ENCODE measurements around the gene KANSL1.
"Not testable (repeated sequence)": the region's sequence is repeated elsewhere in the genome, so short reads cannot be mapped to it uniquely, and the experiment has no call there.

KANSL1 gene

GRCh38 chr17:46109603-46110189 lies 83.5 kb downstream of the KANSL1 start:
- DNase-seq (ENCODE audit: low spot score): no peak
- no peak for TF ChIP-seq CTCF (conservative IDR thresholded peaks at IDR 0.05; ENCODE audit: low read depth)
- CTCF ChIA-PET: interaction anchor here (0.6 to 0.7 kb wide), 2 partner anchors 136 to 760 kb away, joined by 3 read pairs; no protein-coding TSS in a partner anchor
- H3K27ac ChIP-seq: no peak overlapping the region
- POLR2A ChIA-PET (ENCODE audit: low non-redundant PET): no interaction called here

- DNase-seq (ENCODE audit: low spot score): no peak
- POLR2A ChIA-PET (ENCODE audit: low non-redundant PET): no interaction called here
- no peak for TF ChIP-seq CTCF (conservative IDR thresholded peaks at IDR 0.05; ENCODE audit: low read depth)
- H3K27ac ChIP-seq: no peak overlapping the region
- CTCF ChIA-PET: no interaction called here
Observed at GRCh38 chr17:46108550-46109110, 84.6 kb downstream of the KANSL1 start.

GRCh38 chr17:46108120-46108519 lies 85.1 kb downstream of the KANSL1 start:
- POLR2A ChIA-PET (ENCODE audit: low non-redundant PET): no interaction called here
- CTCF ChIA-PET: interaction anchor here (0.8 kb wide), 1 partner anchor 85 kb away, joined by 3 read pairs; the partner anchor contains the start of gene KANSL1
- no peak overlapping the region for H3K27ac ChIP-seq
- DNase-seq (ENCODE audit: low spot score): no peak
- no peak for TF ChIP-seq CTCF (conservative IDR thresholded peaks at IDR 0.05; ENCODE audit: low read depth)

GRCh38 chr17:46106966-46107644 lies 86.1 kb downstream of the KANSL1 start:
- POLR2A ChIA-PET (ENCODE audit: low non-redundant PET): no interaction called here
- no peak for DNase-seq (ENCODE audit: low spot score)
- no peak overlapping the region for H3K27ac ChIP-seq
- CTCF ChIA-PET: interaction anchor here (0.8 kb wide), 1 partner anchor 86 kb away, joined by 3 read pairs; the partner anchor contains the start of gene KANSL1
- TF ChIP-seq CTCF (conservative IDR thresholded peaks at IDR 0.05; ENCODE audit: low read depth): no peak

GRCh38 chr17:46102806-46103205 lies 90.4 kb downstream of the KANSL1 start:
- H3K27ac ChIP-seq; CTCF ChIA-PET; POLR2A ChIA-PET (ENCODE audit: low non-redundant PET): not testable (repeated sequence)

GRCh38 chr17:46101785-46102617 lies 91.2 kb downstream of the KANSL1 start:
- ChIA-PET CTCF (interaction anchor here (0.6 kb wide), 2 partner anchors 13 to 25 kb away, joined by 4 read pairs; no protein-coding TSS in a partner anchor), POLR2A (ENCODE audit: low non-redundant PET) (interaction anchor here (0.7 kb wide), 1 partner anchor 1355 kb away, joined by 19 read pairs; no protein-coding TSS in a partner anchor)
- DNase-seq (ENCODE audit: low spot score): not testable (repeated sequence)
- H3K27ac ChIP-seq: peak overlapping the region; percentile 26; the same call in 1 of the 2 replicates

More at GRCh38 chr17:46102806-46103205, 90.4 kb downstream of the KANSL1 start:
- DNase-seq (ENCODE audit: low spot score): not testable (repeated sequence)

GRCh38 chr17:46100590-46100989 lies 92.6 kb downstream of the KANSL1 start:
- H3K27ac ChIP-seq: no peak overlapping the region
- ChIA-PET POLR2A (ENCODE audit: low non-redundant PET) (no interaction called here), CTCF (interaction anchor here (0.6 kb wide), 1 partner anchor 52 kb away, joined by 3 read pairs; no protein-coding TSS in a partner anchor)
- no peak for TF ChIP-seq CTCF (conservative IDR thresholded peaks at IDR 0.05; ENCODE audit: low read depth)
- DNase-seq (ENCODE audit: low spot score): no peak

Data from RWPE1 (cell line).